AG20443 (cell line): ENCODE results near the gene INPP5A.
A peak's percentile ranks its signal among the peaks of the same experiment; 100 is the strongest.

ENCODE experiments used
- DNase-seq: peaks from one replicate; pipeline ENCODE4 v3.0.0; 2012; ENCODE audit warnings: low spot score, mixed read lengths

Gene INPP5A

GRCh38 chr10:132536241-132536876 lies 1.2 kb upstream of the INPP5A start:
- DNase-seq = peak; percentile 42

GRCh38 chr10:132536877-132537683 lies 507 bp upstream of the INPP5A start:
- DNase-seq = peak; percentile 100

GRCh38 chr10:132538031-132538789 lies 623 bp downstream of the INPP5A start:
- no peak for DNase-seq

- no peak for DNase-seq
These were observed 1.3 kb downstream of the INPP5A start for GRCh38 chr10:132538790-132539421.

- DNase-seq = no peak
These were observed 1.8 kb downstream of the INPP5A start for GRCh38 chr10:132539431-132539839.

- DNase-seq = peak; percentile 52
These were observed 2.3 kb downstream of the INPP5A start for GRCh38 chr10:132539894-132540293.

GRCh38 chr10:132540456-132540855 lies 2.9 kb downstream of the INPP5A start:
- DNase-seq = peak; percentile 61

- DNase-seq = no peak
These were observed 3.5 kb downstream of the INPP5A start for GRCh38 chr10:132541129-132541528.

- DNase-seq = no peak
These were observed 4.0 kb downstream of the INPP5A start for GRCh38 chr10:132541601-132542011.

- no peak for DNase-seq
These were observed 4.6 kb downstream of the INPP5A start for GRCh38 chr10:132542086-132542775.

GRCh38 chr10:132542819-132543218 lies 5.2 kb downstream of the INPP5A start:
- DNase-seq = no peak

- no peak for DNase-seq
These were observed 6.5 kb downstream of the INPP5A start for GRCh38 chr10:132543916-132544743.

- DNase-seq = no peak
These were observed 7.4 kb downstream of the INPP5A start for GRCh38 chr10:132544744-132545658.

GRCh38 chr10:132545659-132546367 lies 8.2 kb downstream of the INPP5A start:
- no peak for DNase-seq

- DNase-seq = no peak
These were observed 9.2 kb downstream of the INPP5A start for GRCh38 chr10:132546567-132547420.

GRCh38 chr10:132547421-132547861 lies 9.9 kb downstream of the INPP5A start:
- no peak for DNase-seq

GRCh38 chr10:132548106-132548823 lies 10.7 kb downstream of the INPP5A start:
- no peak for DNase-seq
